H54 (cell line): ENCODE measurements around the gene SDHAF2.
"Not testable (repeated sequence)": the region's sequence is repeated elsewhere in the genome, so short reads cannot be mapped to it uniquely, and the experiment has no call there.

Source experiments
- DNase-seq: peaks from one replicate; pipeline ENCODE4 v3.0.0; 2011; ENCODE audit warnings: low spot score, mixed read lengths; ENCODE audit not compliant: insufficient read length
- FAIRE-seq: peaks from 3 replicates; lab custom pipeline; 2011; peaks lifted over from hg19 to GRCh38; lab: Jason Lieb, UNC
- POLR2A ChIP-seq: IDR thresholded peaks from 2 replicates; pipeline ENCODE4 v1.6.1; 2011; ENCODE audit warnings: low read depth, mild to moderate bottlenecking, low read length

SDHAF2 gene

GRCh38 chr11:61411589-61411988, 18.3 kb upstream of the SDHAF2 start:
- FAIRE-seq (no peak), DNase-seq (no peak)
- TF ChIP-seq POLR2A = no peak

GRCh38 chr11:61413496-61413895, 16.4 kb upstream of the SDHAF2 start:
- no peak for FAIRE-seq
- no peak for TF ChIP-seq POLR2A
- DNase-seq = no peak

GRCh38 chr11:61414547-61414946, 15.4 kb upstream of the SDHAF2 start:
- no peak for TF ChIP-seq POLR2A
- no peak for DNase-seq
- no peak for FAIRE-seq

GRCh38 chr11:61415381-61415780, 14.5 kb upstream of the SDHAF2 start:
- TF ChIP-seq POLR2A = no peak
- FAIRE-seq (no peak), DNase-seq (no peak)

- FAIRE-seq (no peak), DNase-seq (no peak)
- TF ChIP-seq POLR2A = no peak
These were observed 13.0 kb upstream of the SDHAF2 start for GRCh38 chr11:61416941-61417340.

GRCh38 chr11:61417670-61418069, 12.3 kb upstream of the SDHAF2 start:
- TF ChIP-seq POLR2A = no peak
- DNase-seq (no peak), FAIRE-seq (no peak)

- FAIRE-seq (no peak), DNase-seq (no peak)
- TF ChIP-seq POLR2A = no peak
These were observed 11.8 kb upstream of the SDHAF2 start for GRCh38 chr11:61418136-61418535.

GRCh38 chr11:61422226-61422625, 7.7 kb upstream of the SDHAF2 start:
- no peak for DNase-seq
- TF ChIP-seq POLR2A = no peak
- no peak for FAIRE-seq

- TF ChIP-seq POLR2A = no peak
- no peak for FAIRE-seq
These were observed 4.4 kb upstream of the SDHAF2 start for GRCh38 chr11:61425367-61426131.

GRCh38 chr11:61429346-61429690, 606 bp upstream of the SDHAF2 start:
- no peak for FAIRE-seq
- DNase-seq = peak; percentile 44
- no peak for TF ChIP-seq POLR2A

More at GRCh38 chr11:61425367-61426131, 4.4 kb upstream of the SDHAF2 start:
- DNase-seq = no peak

GRCh38 chr11:61430839-61431238, 915 bp downstream of the SDHAF2 start:
- FAIRE-seq, DNase-seq: not testable (repeated sequence)

- FAIRE-seq (no peak), DNase-seq (no peak)
These were observed 7.6 kb downstream of the SDHAF2 start for GRCh38 chr11:61437496-61437895.

GRCh38 chr11:61439615-61440014, 9.7 kb downstream of the SDHAF2 start:
- DNase-seq (no peak), FAIRE-seq (no peak)
- TF ChIP-seq POLR2A = no peak

More at GRCh38 chr11:61437496-61437895, 7.6 kb downstream of the SDHAF2 start:
- TF ChIP-seq POLR2A = no peak

- no peak for DNase-seq
- TF ChIP-seq POLR2A = no peak
- FAIRE-seq = no peak
These were observed 12.7 kb downstream of the SDHAF2 start for GRCh38 chr11:61442616-61443015.

GRCh38 chr11:61445516-61445915, 15.6 kb downstream of the SDHAF2 start:
- TF ChIP-seq POLR2A = no peak
- FAIRE-seq (no peak), DNase-seq (no peak)
